Measurements from ENCODE around the gene ZBTB26. TPM values are rescaled to one million over a fixed set of nuclear protein-coding genes. Genes with fewer than 3 reads are reported as not detected.

Gene ZBTB26
- polyA plus RNA-seq, 2 of the 4 experiments (the other 2 are of a cell fraction), result 3.6 to 9.0 TPM

DNA sequence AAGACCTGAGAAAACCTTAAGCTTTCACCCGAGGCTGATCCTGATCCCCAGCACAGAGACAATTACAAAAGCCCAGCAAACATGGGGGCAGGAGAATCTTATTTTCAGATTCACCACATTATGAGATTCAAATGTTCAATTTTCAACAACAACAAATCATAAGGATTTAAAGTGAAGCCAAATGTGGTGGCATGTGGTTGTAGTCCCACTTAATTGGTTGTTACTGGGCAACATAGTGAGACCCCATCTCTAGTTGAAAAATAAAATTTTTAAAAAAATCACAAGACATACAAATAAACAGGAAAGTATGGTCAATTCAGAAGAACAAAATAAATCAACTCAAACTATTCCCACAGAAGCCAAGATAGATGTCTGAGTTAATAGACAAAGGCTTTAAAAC lies 5.6 kb upstream of the ZBTB26 start:
- Histone ChIP-seq H3K4me3 (no peak overlapping the region), H3K9me3 (no peaks in the 10 kb centered on the region), H3K4me1 (peaks cover 15% of the 10 kb centered on the region; the same call in 2 of the 3 replicates), H3K27ac (no peak overlapping the region), H3K4me2 (no peak overlapping the region)
- CTCF ChIA-PET, result interaction anchor here (0.7 kb wide), 1 partner anchor 46 kb away, joined by 3 read pairs; no protein-coding TSS in a partner anchor
- ATAC-seq (no peak), FAIRE-seq (no peak), DNase-seq (ENCODE audit: low read depth in 1 of 2, low spot score in 1 of 2) (no peak)
- POLR2A ChIA-PET, result no interaction called here
- 10% methylated on average over 1 of the region's 1 CpG for WGBS (ENCODE audit: missing lambda C conversion rate)
- TF ChIP-seq POLR2AphosphoS2 (conservative IDR thresholded peaks at IDR 0.05; ENCODE audit: low read length) (no peak), CBX8 (IDR thresholded peaks at IDR 0.05) (no peak), TFCP2L1 (CRISPR knock-in tag; IDR thresholded peaks at IDR 0.05) (no peak), HDAC2 (IDR thresholded peaks at IDR 0.05) (no peak), PHF8 (IDR thresholded peaks at IDR 0.05; ENCODE audit: borderline replicate concordance, low read depth) (no peak), KDM5A (IDR thresholded peaks at IDR 0.05) (no peak), SMC3 (IDR thresholded peaks at IDR 0.05) (no peak), KDM1A (IDR thresholded peaks at IDR 0.05; ENCODE audit: low read depth) (no peak), FOSL2 (IDR thresholded peaks at IDR 0.05) (no peak), FOSL2 (CRISPR knock-in tag; IDR thresholded peaks at IDR 0.05) (no peak), CHD4 (IDR thresholded peaks at IDR 0.05; ENCODE audit: borderline replicate concordance) (no peak), RCOR1 (IDR thresholded peaks at IDR 0.05; ENCODE audit: low read depth, low read length) (no peak)
- TF ChIP-seq, protein P1, sequence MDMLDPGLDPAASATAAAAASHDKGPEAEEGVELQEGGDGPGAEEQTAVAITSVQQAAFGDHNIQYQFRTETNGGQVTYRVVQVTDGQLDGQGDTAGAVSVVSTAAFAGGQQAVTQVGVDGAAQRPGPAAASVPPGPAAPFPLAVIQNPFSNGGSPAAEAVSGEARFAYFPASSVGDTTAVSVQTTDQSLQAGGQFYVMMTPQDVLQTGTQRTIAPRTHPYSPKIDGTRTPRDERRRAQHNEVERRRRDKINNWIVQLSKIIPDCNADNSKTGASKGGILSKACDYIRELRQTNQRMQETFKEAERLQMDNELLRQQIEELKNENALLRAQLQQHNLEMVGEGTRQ (IDR thresholded peaks at IDR 0.05), result no peak

GRCh38 chr9:122936464-122936863 lies 5.2 kb upstream of the ZBTB26 start:
- no peak overlapping the region for H3K4me3 ChIP-seq
- 91% methylated on average over 5 of the region's 5 CpGs for WGBS (ENCODE audit: missing lambda C conversion rate)
- ChIA-PET POLR2A (no interaction called here), CTCF (no interaction called here)
- no peak overlapping the region for H3K4me2 ChIP-seq
- FAIRE-seq (no peak), DNase-seq (ENCODE audit: low read depth in 1 of 2, low spot score in 1 of 2) (no peak), ATAC-seq (no peak)
- peaks cover 14% of the 10 kb centered on the region; the same call in 2 of the 3 replicates for H3K4me1 ChIP-seq
- TF ChIP-seq SMC3 (IDR thresholded peaks at IDR 0.05) (no peak), HDAC2 (IDR thresholded peaks at IDR 0.05) (no peak), KDM1A (IDR thresholded peaks at IDR 0.05; ENCODE audit: low read depth) (no peak), FOSL2 (IDR thresholded peaks at IDR 0.05) (no peak), FOSL2 (CRISPR knock-in tag; IDR thresholded peaks at IDR 0.05) (no peak), ATOH8 (CRISPR knock-in tag; IDR thresholded peaks at IDR 0.05; ENCODE audit: low read depth) (no peak), EP300 (IDR thresholded peaks at IDR 0.05) (no peak), CEBPB (IDR thresholded peaks at IDR 0.05) (no peak), FOSB (CRISPR knock-in tag; IDR thresholded peaks at IDR 0.05) (no peak), HES2 (IDR thresholded peaks at IDR 0.05) (no peak), FOXS1 (CRISPR knock-in tag; IDR thresholded peaks at IDR 0.05) (no peak), MYC (IDR thresholded peaks at IDR 0.05; ENCODE audit: borderline replicate concordance, low read length) (no peak), RAD21 (conservative IDR thresholded peaks at IDR 0.05 in 1 of 2, IDR thresholded peaks at IDR 0.05 in 1 of 2) (no peak), CHD4 (IDR thresholded peaks at IDR 0.05; ENCODE audit: borderline replicate concordance) (no peak), NR3C1 (IDR thresholded peaks at IDR 0.05) (no peak), MAZ (IDR thresholded peaks at IDR 0.05; ENCODE audit: borderline replicate concordance, low read depth, low read length) (no peak), ZFP36 (IDR thresholded peaks at IDR 0.05; ENCODE audit: borderline replicate concordance, partially characterized antibody) (no peak)
- TF ChIP-seq, protein P2, sequence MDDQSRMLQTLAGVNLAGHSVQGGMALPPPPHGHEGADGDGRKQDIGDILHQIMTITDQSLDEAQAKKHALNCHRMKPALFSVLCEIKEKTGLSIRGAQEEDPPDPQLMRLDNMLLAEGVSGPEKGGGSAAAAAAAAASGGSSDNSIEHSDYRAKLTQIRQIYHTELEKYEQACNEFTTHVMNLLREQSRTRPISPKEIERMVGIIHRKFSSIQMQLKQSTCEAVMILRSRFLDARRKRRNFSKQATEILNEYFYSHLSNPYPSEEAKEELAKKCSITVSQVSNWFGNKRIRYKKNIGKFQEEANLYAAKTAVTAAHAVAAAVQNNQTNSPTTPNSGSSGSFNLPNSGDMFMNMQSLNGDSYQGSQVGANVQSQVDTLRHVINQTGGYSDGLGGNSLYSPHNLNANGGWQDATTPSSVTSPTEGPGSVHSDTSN (IDR thresholded peaks at IDR 0.05), result no peak
- TF ChIP-seq, protein P3, sequence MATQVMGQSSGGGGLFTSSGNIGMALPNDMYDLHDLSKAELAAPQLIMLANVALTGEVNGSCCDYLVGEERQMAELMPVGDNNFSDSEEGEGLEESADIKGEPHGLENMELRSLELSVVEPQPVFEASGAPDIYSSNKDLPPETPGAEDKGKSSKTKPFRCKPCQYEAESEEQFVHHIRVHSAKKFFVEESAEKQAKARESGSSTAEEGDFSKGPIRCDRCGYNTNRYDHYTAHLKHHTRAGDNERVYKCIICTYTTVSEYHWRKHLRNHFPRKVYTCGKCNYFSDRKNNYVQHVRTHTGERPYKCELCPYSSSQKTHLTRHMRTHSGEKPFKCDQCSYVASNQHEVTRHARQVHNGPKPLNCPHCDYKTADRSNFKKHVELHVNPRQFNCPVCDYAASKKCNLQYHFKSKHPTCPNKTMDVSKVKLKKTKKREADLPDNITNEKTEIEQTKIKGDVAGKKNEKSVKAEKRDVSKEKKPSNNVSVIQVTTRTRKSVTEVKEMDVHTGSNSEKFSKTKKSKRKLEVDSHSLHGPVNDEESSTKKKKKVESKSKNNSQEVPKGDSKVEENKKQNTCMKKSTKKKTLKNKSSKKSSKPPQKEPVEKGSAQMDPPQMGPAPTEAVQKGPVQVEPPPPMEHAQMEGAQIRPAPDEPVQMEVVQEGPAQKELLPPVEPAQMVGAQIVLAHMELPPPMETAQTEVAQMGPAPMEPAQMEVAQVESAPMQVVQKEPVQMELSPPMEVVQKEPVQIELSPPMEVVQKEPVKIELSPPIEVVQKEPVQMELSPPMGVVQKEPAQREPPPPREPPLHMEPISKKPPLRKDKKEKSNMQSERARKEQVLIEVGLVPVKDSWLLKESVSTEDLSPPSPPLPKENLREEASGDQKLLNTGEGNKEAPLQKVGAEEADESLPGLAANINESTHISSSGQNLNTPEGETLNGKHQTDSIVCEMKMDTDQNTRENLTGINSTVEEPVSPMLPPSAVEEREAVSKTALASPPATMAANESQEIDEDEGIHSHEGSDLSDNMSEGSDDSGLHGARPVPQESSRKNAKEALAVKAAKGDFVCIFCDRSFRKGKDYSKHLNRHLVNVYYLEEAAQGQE (IDR thresholded peaks at IDR 0.05), result no peak
- TF ChIP-seq, protein P4, sequence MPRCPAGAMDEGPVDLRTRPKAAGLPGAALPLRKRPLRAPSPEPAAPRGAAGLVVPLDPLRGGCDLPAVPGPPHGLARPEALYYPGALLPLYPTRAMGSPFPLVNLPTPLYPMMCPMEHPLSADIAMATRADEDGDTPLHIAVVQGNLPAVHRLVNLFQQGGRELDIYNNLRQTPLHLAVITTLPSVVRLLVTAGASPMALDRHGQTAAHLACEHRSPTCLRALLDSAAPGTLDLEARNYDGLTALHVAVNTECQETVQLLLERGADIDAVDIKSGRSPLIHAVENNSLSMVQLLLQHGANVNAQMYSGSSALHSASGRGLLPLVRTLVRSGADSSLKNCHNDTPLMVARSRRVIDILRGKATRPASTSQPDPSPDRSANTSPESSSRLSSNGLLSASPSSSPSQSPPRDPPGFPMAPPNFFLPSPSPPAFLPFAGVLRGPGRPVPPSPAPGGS (IDR thresholded peaks at IDR 0.05), result no peak
- TF ChIP-seq, protein P5, sequence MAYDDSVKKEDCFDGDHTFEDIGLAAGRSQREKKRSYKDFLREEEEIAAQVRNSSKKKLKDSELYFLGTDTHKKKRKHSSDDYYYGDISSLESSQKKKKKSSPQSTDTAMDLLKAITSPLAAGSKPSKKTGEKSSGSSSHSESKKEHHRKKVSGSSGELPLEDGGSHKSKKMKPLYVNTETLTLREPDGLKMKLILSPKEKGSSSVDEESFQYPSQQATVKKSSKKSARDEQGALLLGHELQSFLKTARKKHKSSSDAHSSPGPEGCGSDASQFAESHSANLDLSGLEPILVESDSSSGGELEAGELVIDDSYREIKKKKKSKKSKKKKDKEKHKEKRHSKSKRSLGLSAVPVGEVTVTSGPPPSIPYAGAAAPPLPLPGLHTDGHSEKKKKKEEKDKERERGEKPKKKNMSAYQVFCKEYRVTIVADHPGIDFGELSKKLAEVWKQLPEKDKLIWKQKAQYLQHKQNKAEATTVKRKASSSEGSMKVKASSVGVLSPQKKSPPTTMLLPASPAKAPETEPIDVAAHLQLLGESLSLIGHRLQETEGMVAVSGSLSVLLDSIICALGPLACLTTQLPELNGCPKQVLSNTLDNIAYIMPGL (CRISPR knock-in tag; IDR thresholded peaks at IDR 0.05; ENCODE audit: borderline replicate concordance), result no peak
- H3K27ac ChIP-seq, result no peak overlapping the region
- no peaks in the 10 kb centered on the region for H3K9me3 ChIP-seq

Measured in A549 (cell line).